ENCODE results near the gene HOGA1. TPM values are rescaled to one million over a fixed set of nuclear protein-coding genes. Genes with fewer than 3 reads are reported as not detected.
A peak's percentile ranks its signal among the peaks of the same experiment; 100 is the strongest.

The HOGA1 gene
- total RNA-seq, 1 experiment from 2014 or later = 0.08 TPM

- ChIA-PET CTCF (no interaction called here), POLR2A (no interaction called here)
- Histone ChIP-seq H3K27ac (ENCODE audit: low read length) (no peak overlapping the region), H3K4me3 (ENCODE audit: low read depth in 2 of 2, low read length in 2 of 2) (no peak overlapping the region), H3K36me3 (ENCODE audit: control insufficient read depth, insufficient read depth, low read length) (no peaks in the 10 kb centered on the region), H3K4me1 (ENCODE audit: control insufficient read depth, insufficient read depth, low read length) (peaks cover 6% of the 10 kb centered on the region; the same call in 1 of the 2 replicates), H3K9me3 (ENCODE audit: control insufficient read depth, insufficient read depth, low read depth, low read length) (no peaks in the 10 kb centered on the region), H3K27me3 (ENCODE audit: control insufficient read depth, insufficient read depth, low read length) (no peaks in the 10 kb centered on the region)
- in situ Hi-C loops (cut with HindIII; ENCODE audit: low pct_unique_long_range_greater_than_20kb, low sequenced_read_pairs) = no loop called here
- BruUV-seq (replicated peaks) = no TSS peak
- TF ChIP-seq POLR2AphosphoS5 (IDR thresholded peaks at IDR 0.05; ENCODE audit: low read depth, low read length) (no peak), SIN3A (IDR thresholded peaks at IDR 0.05; ENCODE audit: borderline replicate concordance, insufficient read depth, low read depth, low read length) (no peak), TCF7L2 (IDR thresholded peaks at IDR 0.05; ENCODE audit: low read depth, low read length) (no peak), REST (IDR thresholded peaks at IDR 0.05; ENCODE audit: insufficient read depth in 1 of 2, low read depth in 2 of 2, low read length in 1 of 2) (no peak), CTCF (IDR thresholded peaks at IDR 0.05) (no peak)
- intact Hi-C loops (cut with micrococcal nuclease; ENCODE audit: unreplicated experiment) = no loop called here
- ATAC-seq = no peak; the same call in 1 of the 2 replicates
- DNase-seq (ENCODE audit: low read depth, low spot score) = no peak
Observed at GRCh38 chr10:97607095-97607636, 23.0 kb downstream of the HOGA1 start.

GRCh38 chr10:97608991-97609561 is 24.9 kb downstream of the HOGA1 start:
- no TSS peak for BruUV-seq (replicated peaks)
- ATAC-seq = no peak
- CTCF ChIA-PET = interaction anchor here (0.5 to 0.7 kb wide), 2 partner anchors 57 to 142 kb away, joined by 4 to 5 read pairs; no protein-coding TSS in a partner anchor

More at GRCh38 chr10:97608991-97609561, 24.9 kb downstream of the HOGA1 start:
- intact Hi-C loops (cut with micrococcal nuclease; ENCODE audit: unreplicated experiment) (no loop called here), in situ Hi-C loops (cut with HindIII; ENCODE audit: low pct_unique_long_range_greater_than_20kb, low sequenced_read_pairs) (no loop called here)
- POLR2A ChIA-PET = no interaction called here
- peaks cover 10% of the 10 kb centered on the region; the same call in 1 of the 2 replicates for H3K4me1 ChIP-seq (ENCODE audit: control insufficient read depth, insufficient read depth, low read length)
- peak overlapping the region; percentile 19; the same call in 1 of the 2 replicates for H3K27ac ChIP-seq (ENCODE audit: low read length)
- H3K9me3 ChIP-seq (ENCODE audit: control insufficient read depth, insufficient read depth, low read depth, low read length) = no peaks in the 10 kb centered on the region
- H3K27me3 ChIP-seq (ENCODE audit: control insufficient read depth, insufficient read depth, low read length) = no peaks in the 10 kb centered on the region
- TF ChIP-seq SIN3A (IDR thresholded peaks at IDR 0.05; ENCODE audit: borderline replicate concordance, insufficient read depth, low read depth, low read length) = no peak
- TF ChIP-seq CTCF (IDR thresholded peaks at IDR 0.05) = no peak
- TF ChIP-seq TCF7L2 (IDR thresholded peaks at IDR 0.05; ENCODE audit: low read depth, low read length) = no peak
- TF ChIP-seq REST (IDR thresholded peaks at IDR 0.05; ENCODE audit: insufficient read depth in 1 of 2, low read depth in 2 of 2, low read length in 1 of 2) = no peak
- no peak for TF ChIP-seq POLR2AphosphoS5 (IDR thresholded peaks at IDR 0.05; ENCODE audit: low read depth, low read length)
- no peak overlapping the region for H3K4me3 ChIP-seq (ENCODE audit: low read depth in 2 of 2, low read length in 2 of 2)
- H3K36me3 ChIP-seq (ENCODE audit: control insufficient read depth, insufficient read depth, low read length) = no peaks in the 10 kb centered on the region
- no peak for DNase-seq (ENCODE audit: low read depth, low spot score)

All from Panc1 (cell line).